Activated CD4-positive, CD25-positive, alpha-beta regulatory T cell treated with anti-CD3 and anti-CD28 coated beads, Interleukin-2, amount 50 U/mL, for 24 hours (primary cell): Measurements from ENCODE around the gene KIAA1958.

Source experiments
- ATAC-seq, 2 donors: fragments of 150-1000 bp; cut with Tn5 transposase; one replicate each; pipeline ENCODE4 v1.10.0; 2021; ENCODE audit warnings: mild to moderate bottlenecking in 1 of 2, moderate library complexity in 1 of 2

The KIAA1958 gene

GRCh38 chr9:112605963-112606699 is 119.5 kb downstream of the KIAA1958 start:
- peak; percentile 58 to 75 for ATAC-seq

GRCh38 chr9:112608851-112609250 is 122.2 kb downstream of the KIAA1958 start:
- no peak for ATAC-seq

GRCh38 chr9:112615584-112616266 is 129.1 kb downstream of the KIAA1958 start:
- ATAC-seq: no peak

- ATAC-seq: no peak
These were observed 130.7 kb downstream of the KIAA1958 start for GRCh38 chr9:112617371-112617770.

GRCh38 chr9:112618385-112619009 is 131.9 kb downstream of the KIAA1958 start:
- ATAC-seq: no peak

- no peak for ATAC-seq
These were observed 133.8 kb downstream of the KIAA1958 start for GRCh38 chr9:112620388-112620787.

- ATAC-seq: no peak
These were observed 134.5 kb downstream of the KIAA1958 start for GRCh38 chr9:112621018-112621655.

- no peak for ATAC-seq
These were observed 136.6 kb downstream of the KIAA1958 start for GRCh38 chr9:112623198-112623597.

- no peak for ATAC-seq
These were observed 138.4 kb downstream of the KIAA1958 start for GRCh38 chr9:112624711-112625707.

- ATAC-seq: no peak
These were observed 143.3 kb downstream of the KIAA1958 start for GRCh38 chr9:112629671-112630485.

- ATAC-seq: no peak
These were observed 144.9 kb downstream of the KIAA1958 start for GRCh38 chr9:112631313-112632070.

- ATAC-seq: no peak
These were observed 153.7 kb downstream of the KIAA1958 start for GRCh38 chr9:112640311-112640710.

- ATAC-seq: no peak
These were observed 155.5 kb downstream of the KIAA1958 start for GRCh38 chr9:112642126-112642525.

- no peak for ATAC-seq
These were observed 161.0 kb downstream of the KIAA1958 start for GRCh38 chr9:112647596-112647995.

GRCh38 chr9:112648624-112649023 is 162.0 kb downstream of the KIAA1958 start:
- ATAC-seq: no peak

- ATAC-seq: no peak
These were observed 167.7 kb downstream of the KIAA1958 start for GRCh38 chr9:112654282-112654681.

- no peak for ATAC-seq
These were observed 169.0 kb downstream of the KIAA1958 start for GRCh38 chr9:112655668-112656067.

GRCh38 chr9:112659906-112660305 is 173.3 kb downstream of the KIAA1958 start:
- ATAC-seq: no peak

GRCh38 chr9:112663681-112664080 is 177.1 kb downstream of the KIAA1958 start:
- no peak for ATAC-seq

- ATAC-seq: no peak
These were observed 177.9 kb downstream of the KIAA1958 start for GRCh38 chr9:112664531-112664930.
